Measurements from ENCODE around the gene FAM13B.

DNA sequence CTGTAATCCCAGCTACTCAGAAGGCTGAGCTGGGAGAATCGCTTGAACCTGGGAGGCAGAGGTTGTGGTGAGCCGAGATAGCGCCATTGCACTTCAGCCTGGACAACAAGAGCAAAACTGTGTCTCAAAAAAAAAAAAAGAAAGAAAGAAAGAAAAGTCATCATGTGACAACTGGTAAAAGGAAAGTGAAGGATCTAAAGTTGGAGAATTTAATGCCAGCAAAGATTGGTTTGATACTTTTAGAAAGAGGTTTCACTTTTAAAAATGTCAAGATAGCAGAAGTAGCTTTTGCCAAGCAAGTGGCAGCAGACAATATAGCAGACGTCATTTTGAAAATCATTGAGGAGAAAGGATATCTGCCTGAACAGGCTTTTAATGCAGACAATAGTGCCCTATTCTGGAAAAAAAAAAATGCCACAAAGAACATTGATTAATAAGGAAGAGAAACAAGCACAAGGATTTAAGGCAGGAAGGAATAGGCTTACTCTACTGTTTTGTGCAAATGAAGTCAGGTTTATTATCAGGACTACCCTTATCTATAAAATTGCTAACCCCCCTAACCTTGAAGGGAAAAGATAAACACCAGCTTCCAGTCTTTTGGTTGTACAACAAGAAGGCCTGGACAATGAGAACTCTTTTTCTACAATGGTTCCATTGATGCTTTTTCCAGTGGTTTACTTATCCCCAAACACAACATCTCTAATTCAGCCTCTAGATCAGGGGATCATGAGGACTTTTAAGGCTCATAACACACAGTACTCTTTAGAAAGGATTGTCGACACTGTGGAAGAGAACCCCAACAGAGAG, 131.7 kb downstream of the FAM13B start:
- TF ChIP-seq, protein P1, sequence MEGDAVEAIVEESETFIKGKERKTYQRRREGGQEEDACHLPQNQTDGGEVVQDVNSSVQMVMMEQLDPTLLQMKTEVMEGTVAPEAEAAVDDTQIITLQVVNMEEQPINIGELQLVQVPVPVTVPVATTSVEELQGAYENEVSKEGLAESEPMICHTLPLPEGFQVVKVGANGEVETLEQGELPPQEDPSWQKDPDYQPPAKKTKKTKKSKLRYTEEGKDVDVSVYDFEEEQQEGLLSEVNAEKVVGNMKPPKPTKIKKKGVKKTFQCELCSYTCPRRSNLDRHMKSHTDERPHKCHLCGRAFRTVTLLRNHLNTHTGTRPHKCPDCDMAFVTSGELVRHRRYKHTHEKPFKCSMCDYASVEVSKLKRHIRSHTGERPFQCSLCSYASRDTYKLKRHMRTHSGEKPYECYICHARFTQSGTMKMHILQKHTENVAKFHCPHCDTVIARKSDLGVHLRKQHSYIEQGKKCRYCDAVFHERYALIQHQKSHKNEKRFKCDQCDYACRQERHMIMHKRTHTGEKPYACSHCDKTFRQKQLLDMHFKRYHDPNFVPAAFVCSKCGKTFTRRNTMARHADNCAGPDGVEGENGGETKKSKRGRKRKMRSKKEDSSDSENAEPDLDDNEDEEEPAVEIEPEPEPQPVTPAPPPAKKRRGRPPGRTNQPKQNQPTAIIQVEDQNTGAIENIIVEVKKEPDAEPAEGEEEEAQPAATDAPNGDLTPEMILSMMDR (IDR thresholded peaks at IDR 0.05; ENCODE audit: poor library complexity) = no peak
- TF ChIP-seq EZH2 (IDR thresholded peaks at IDR 0.05; ENCODE audit: borderline replicate concordance) = no peak

All from hepatocyte (in vitro differentiated cells).